Liver (tissue), 9 donors: ENCODE results near the gene SEZ6L. TPM values are rescaled to one million over a fixed set of nuclear protein-coding genes. Genes with fewer than 3 reads are reported as not detected.

ENCODE experiments used
- DNase-seq: peaks from one replicate; pipeline ENCODE4 v3.0.0-alpha.2; 2017; ENCODE audit warnings: low spot score
- H3K27ac ChIP-seq, 2 donors: one replicate each; pipeline ENCODE4 v1.7.0; 2013; ENCODE audit warnings: inconsistent platforms in 2 of 2, low read length in 2 of 2, control low read depth in 1 of 2, low read depth in 1 of 2, mild to moderate bottlenecking in 1 of 2
- H3K27me3 ChIP-seq, 4 donors: one replicate each; pipeline versions ENCODE4 v1.6.1 to v1.7.0; 2013; ENCODE audit warnings: low read length in 3 of 4, inconsistent platforms in 1 of 4, mild to moderate bottlenecking in 1 of 4, moderate library complexity in 1 of 4; ENCODE audit not compliant: control insufficient read depth in 4 of 4, insufficient read depth in 4 of 4
- H3K36me3 ChIP-seq, 4 donors: one replicate each; pipeline versions ENCODE4 v1.6.1 to v1.7.0; 2013; ENCODE audit warnings: low read length in 3 of 4, mild to moderate bottlenecking in 3 of 4, low read depth in 1 of 4, moderate library complexity in 1 of 4; ENCODE audit not compliant: control insufficient read depth in 4 of 4, insufficient read depth in 3 of 4
- H3K4me1 ChIP-seq, 4 donors: one replicate each; pipeline versions ENCODE4 v1.6.1 to v1.7.0; 2013; ENCODE audit warnings: low read length in 3 of 4, mild to moderate bottlenecking in 3 of 4, moderate library complexity in 1 of 4; ENCODE audit not compliant: control insufficient read depth in 4 of 4, insufficient read depth in 4 of 4
- H3K4me3 ChIP-seq, 3 donors: one replicate each; pipeline versions ENCODE4 v1.6.1 to v1.7.0; 2013; ENCODE audit warnings: low read length in 3 of 3, control low read depth in 1 of 3, low read depth in 1 of 3, mild to moderate bottlenecking in 1 of 3
- H3K9ac ChIP-seq, 2 donors: one replicate each; pipeline ENCODE4 v1.7.0; 2013; ENCODE audit warnings: low read length in 2 of 2, mild to moderate bottlenecking in 2 of 2, moderate library complexity in 2 of 2, control low read depth in 1 of 2, low read depth in 1 of 2
- H3K9me3 ChIP-seq, 4 donors: one replicate each; pipeline versions ENCODE4 v1.6.1 to v1.7.0; 2013; ENCODE audit warnings: low read length in 3 of 4; ENCODE audit not compliant: control insufficient read depth in 4 of 4
- ATF3 ChIP-seq: IDR thresholded peaks from 2 replicates; pipeline ENCODE4 v1.6.1; 2016; ENCODE audit warnings: antibody characterized with exemption
- CTCF ChIP-seq: fragments of 150-350 bp; IDR thresholded peaks from 2 replicates; pipeline ENCODE4 v1.5.1; 2017; ENCODE audit warnings: improper control_type of control experiment, low read depth, low read length; ENCODE audit not compliant: missing input control
- EGR1 ChIP-seq, 2 donors: IDR thresholded peaks; 2 replicates each; pipeline ENCODE4 v1.6.1; 2016 to 2018; ENCODE audit warnings: antibody characterized with exemption in 2 of 2, low read depth in 2 of 2
- FOXA1 ChIP-seq: IDR thresholded peaks from 2 replicates; pipeline ENCODE4 v1.6.1; 2016; ENCODE audit warnings: antibody characterized with exemption
- FOXA2 ChIP-seq: IDR thresholded peaks from 2 replicates; pipeline ENCODE4 v1.6.1; 2016; ENCODE audit warnings: antibody characterized with exemption
- GABPA ChIP-seq, 2 donors: IDR thresholded peaks in 1 of 2; conservative IDR thresholded peaks in 1 of 2; 2 replicates each; pipeline ENCODE4 v1.6.1; 2016; ENCODE audit warnings: antibody characterized with exemption in 2 of 2, mild to moderate bottlenecking in 1 of 2, moderate library complexity in 1 of 2
- HNF4G ChIP-seq: IDR thresholded peaks from 2 replicates; pipeline ENCODE4 v1.6.1; 2016; ENCODE audit warnings: antibody characterized with exemption
- JUND ChIP-seq, 2 donors: IDR thresholded peaks; 2 replicates each; pipeline ENCODE4 v1.6.1; 2016; ENCODE audit warnings: antibody characterized with exemption in 2 of 2
- MAX ChIP-seq: IDR thresholded peaks from 2 replicates; pipeline ENCODE4 v1.6.1; 2016; ENCODE audit warnings: antibody characterized with exemption
- NR2F2 ChIP-seq: IDR thresholded peaks from 2 replicates; pipeline ENCODE4 v1.6.1; 2016; ENCODE audit warnings: antibody characterized with exemption
- RAD21 ChIP-seq, 2 donors: IDR thresholded peaks; 2 replicates each; pipeline ENCODE4 v1.6.1; 2016; ENCODE audit warnings: antibody characterized with exemption in 2 of 2, mild to moderate bottlenecking in 2 of 2
- REST ChIP-seq: IDR thresholded peaks from 2 replicates; pipeline ENCODE4 v1.6.1; 2016; ENCODE audit warnings: antibody characterized with exemption, mild to moderate bottlenecking
- RXRA ChIP-seq, 2 donors: IDR thresholded peaks; 2 replicates each; pipeline ENCODE4 v1.6.1; 2017 to 2018; ENCODE audit warnings: antibody characterized with exemption in 2 of 2, mild to moderate bottlenecking in 1 of 2
- SP1 ChIP-seq: IDR thresholded peaks from 2 replicates; pipeline ENCODE4 v1.6.1; 2018; ENCODE audit warnings: antibody characterized with exemption, mild to moderate bottlenecking
- TAF1 ChIP-seq: conservative IDR thresholded peaks from 2 replicates; pipeline ENCODE4 v1.6.1; 2016; ENCODE audit warnings: antibody characterized with exemption, mild to moderate bottlenecking
- YY1 ChIP-seq: IDR thresholded peaks from 2 replicates; pipeline ENCODE4 v1.6.1; 2016; ENCODE audit warnings: antibody characterized with exemption, mild to moderate bottlenecking
- ZBTB33 ChIP-seq: IDR thresholded peaks from 2 replicates; pipeline ENCODE4 v1.6.1; 2016; ENCODE audit warnings: antibody characterized with exemption
- WGBS: extraction: QIAGEN DNeasy Blood & Tissue Kit; methylation state at CpG from one replicate; pipeline ENCODE4 v1.1.7; 2013; 5-methylcytosine and 5-hydroxymethylcytosine counted together
- polyA plus RNA-seq, 2 donors: library from polyadenylated mRNA; stranded (reverse) in 1 of 2; unstranded in 1 of 2; fragments of 200-250 nt in 1 of 2; fragments of >200 nt in 1 of 2; fragmentation: Nextera tagmentation in 1 of 2; extraction: Ambion mirVana in 1 of 2; gene quantifications; one replicate each; pipeline versions ENCODE4 v1.2.1 to v1.2.3, GENCODE V29; 2013 to 2015
- total RNA-seq, 2 donors: library from RNA; depleted of rRNA; stranded (reverse); fragments of >200 nt; gene quantifications; one replicate each; pipeline ENCODE4 v1.2.3, GENCODE V29; 2014
- donor health status: healthy.
- donor health status: healthy.
- donor health status: healthy.
- donor health status: healthy.
- donor health status: healthy.

Gene SEZ6L
- total and polyA plus RNA-seq, 4 donors: under 0.01 to 0.70 (median 0.08) TPM; not detected in 1

- 58% methylated on average over 9 of the region's 9 CpGs for WGBS
- no peaks in the 10 kb centered on the region for H3K9me3 ChIP-seq
- no peaks in the 10 kb centered on the region for H3K36me3 ChIP-seq
- H3K27ac ChIP-seq: no peak overlapping the region
- no peak overlapping the region for H3K9ac ChIP-seq
- peaks cover 0 to 7% (median 3%) of the 10 kb centered on the region in 4 donors for H3K27me3 ChIP-seq
- no peak for DNase-seq
- TF ChIP-seq ATF3 (no peak), SP1 (no peak), YY1 (no peak)
- H3K4me1 ChIP-seq: no peaks in the 10 kb centered on the region
- H3K4me3 ChIP-seq: no peak overlapping the region
Observed at GRCh38 chr22:26334232-26334631, 165.0 kb downstream of the SEZ6L start.

- no peaks in the 10 kb centered on the region for H3K36me3 ChIP-seq
- WGBS: 68% methylated on average over 4 of the region's 4 CpGs
Observed at GRCh38 chr22:26336773-26337172, 167.5 kb downstream of the SEZ6L start.

GRCh38 chr22:26339755-26340154 is 170.5 kb downstream of the SEZ6L start:
- DNase-seq: no peak
- H3K36me3 ChIP-seq: no peaks in the 10 kb centered on the region
- H3K27me3 ChIP-seq: peaks cover 0 to 9% (median 3%) of the 10 kb centered on the region in 4 donors
- H3K9me3 ChIP-seq: no peaks in the 10 kb centered on the region
- no peak overlapping the region for H3K4me3 ChIP-seq
- H3K27ac ChIP-seq: no peak overlapping the region
- no peaks in the 10 kb centered on the region for H3K4me1 ChIP-seq
- no peak overlapping the region for H3K9ac ChIP-seq
- 78% methylated on average over 6 of the region's 6 CpGs for WGBS
- TF ChIP-seq SP1 (no peak), CTCF (no peak), MAX (no peak), GABPA (IDR thresholded peaks at IDR 0.05 in 1 of 2, conservative IDR thresholded peaks at IDR 0.05 in 1 of 2) (no peak), REST (no peak), EGR1 (IDR thresholded peaks at IDR 0.05; ENCODE audit: low read depth in 2 of 2) (no peak), FOXA1 (no peak), FOXA2 (no peak), RXRA (IDR thresholded peaks at IDR 0.05) (no peak), ATF3 (no peak)

More at GRCh38 chr22:26336773-26337172, 167.5 kb downstream of the SEZ6L start:
- H3K4me3 ChIP-seq: no peak overlapping the region
- H3K27ac ChIP-seq: no peak overlapping the region
- DNase-seq: no peak
- H3K4me1 ChIP-seq: no peaks in the 10 kb centered on the region
- peaks cover 0 to 13% (median 7%) of the 10 kb centered on the region in 4 donors for H3K27me3 ChIP-seq
- no peak for TF ChIP-seq NR2F2
- no peak for TF ChIP-seq TAF1
- no peak for TF ChIP-seq ZBTB33
- no peak for TF ChIP-seq JUND (IDR thresholded peaks at IDR 0.05)
- no peak for TF ChIP-seq ATF3
- TF ChIP-seq MAX: no peak
- TF ChIP-seq EGR1 (IDR thresholded peaks at IDR 0.05; ENCODE audit: low read depth in 2 of 2): no peak
- no peak for TF ChIP-seq GABPA (IDR thresholded peaks at IDR 0.05 in 1 of 2, conservative IDR thresholded peaks at IDR 0.05 in 1 of 2)
- no peak for TF ChIP-seq YY1
- TF ChIP-seq HNF4G: no peak
- no peak for TF ChIP-seq RAD21 (IDR thresholded peaks at IDR 0.05)
- no peak for TF ChIP-seq FOXA1
- H3K9me3 ChIP-seq: no peaks in the 10 kb centered on the region
- H3K9ac ChIP-seq: no peak overlapping the region
